Activated B cell treated with CpG ODN at 0.5 μM for 24 hours (primary cell): ENCODE measurements around the gene SLC35D3. TPM values are rescaled to one million over a fixed set of nuclear protein-coding genes. Genes with fewer than 3 reads are reported as not detected.
"Not testable (repeated sequence)": the region's sequence is repeated elsewhere in the genome, so short reads cannot be mapped to it uniquely, and the experiment has no call there.

Experiments
- ATAC-seq: fragments of 200-7000 bp; cut with Tn5 transposase; one replicate; pipeline ENCODE4 v1.10.0; 2021; ENCODE audit warnings: low read depth, mild to moderate bottlenecking, moderate library complexity
- CTCF ChIA-PET: fragments of 350-600 bp; sonication (Branson Sonifier 250); formaldehyde crosslinking; loops from one replicate; lab custom pipeline; 2021; ENCODE audit warnings: antibody characterized with exemption; lab: Charles Lee
- POLR2A ChIA-PET: fragments of 350-600 bp; sonication (Branson Sonifier 250); formaldehyde crosslinking; loops from one replicate; lab custom pipeline; 2021; ENCODE audit warnings: antibody characterized with exemption; lab: Charles Lee
- DNase-seq: peaks from one replicate; pipeline ENCODE4 v3.0.0; 2022
- H3K27ac Mint-ChIP-seq: one replicate; pipeline ENCODE4 v1.8.0; 2020; ENCODE audit warnings: mixed read lengths
- H3K27me3 Mint-ChIP-seq: one replicate; pipeline ENCODE4 v1.8.0; 2021; ENCODE audit warnings: mixed read lengths
- H3K36me3 Mint-ChIP-seq: one replicate; pipeline ENCODE4 v1.8.0; 2021; ENCODE audit warnings: low read depth, mixed read lengths
- H3K4me1 Mint-ChIP-seq: one replicate; pipeline ENCODE4 v1.8.0; 2021; ENCODE audit warnings: mixed read lengths
- H3K4me3 Mint-ChIP-seq: one replicate; pipeline ENCODE4 v1.8.0; 2020; ENCODE audit warnings: mild to moderate bottlenecking, mixed read lengths
- H3K9me3 Mint-ChIP-seq: one replicate; pipeline ENCODE4 v1.8.0; 2020; ENCODE audit warnings: mixed read lengths
- intact Hi-C: fragments of 100-400 bp; cut with micrococcal nuclease; formaldehyde crosslinking; loops from one replicate; pipeline ENCODE4 v1.15.1; 2024
- total RNA-seq: library from RNA; stranded (reverse); gene quantifications from 2 replicates; pipeline ENCODE4 v1.2.3, GENCODE V29; 2022
- TF ChIP-seq, protein P1 (sequence below): fragments of 200-600 bp; IDR thresholded peaks from one replicate; pipeline ENCODE4 v1.8.0; 2022; ENCODE audit warnings: antibody characterized with exemption, mild to moderate bottlenecking

The SLC35D3 gene, protein sequence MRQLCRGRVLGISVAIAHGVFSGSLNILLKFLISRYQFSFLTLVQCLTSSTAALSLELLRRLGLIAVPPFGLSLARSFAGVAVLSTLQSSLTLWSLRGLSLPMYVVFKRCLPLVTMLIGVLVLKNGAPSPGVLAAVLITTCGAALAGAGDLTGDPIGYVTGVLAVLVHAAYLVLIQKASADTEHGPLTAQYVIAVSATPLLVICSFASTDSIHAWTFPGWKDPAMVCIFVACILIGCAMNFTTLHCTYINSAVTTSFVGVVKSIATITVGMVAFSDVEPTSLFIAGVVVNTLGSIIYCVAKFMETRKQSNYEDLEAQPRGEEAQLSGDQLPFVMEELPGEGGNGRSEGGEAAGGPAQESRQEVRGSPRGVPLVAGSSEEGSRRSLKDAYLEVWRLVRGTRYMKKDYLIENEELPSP
- total RNA-seq, result not detected in 2 replicates

DNA sequence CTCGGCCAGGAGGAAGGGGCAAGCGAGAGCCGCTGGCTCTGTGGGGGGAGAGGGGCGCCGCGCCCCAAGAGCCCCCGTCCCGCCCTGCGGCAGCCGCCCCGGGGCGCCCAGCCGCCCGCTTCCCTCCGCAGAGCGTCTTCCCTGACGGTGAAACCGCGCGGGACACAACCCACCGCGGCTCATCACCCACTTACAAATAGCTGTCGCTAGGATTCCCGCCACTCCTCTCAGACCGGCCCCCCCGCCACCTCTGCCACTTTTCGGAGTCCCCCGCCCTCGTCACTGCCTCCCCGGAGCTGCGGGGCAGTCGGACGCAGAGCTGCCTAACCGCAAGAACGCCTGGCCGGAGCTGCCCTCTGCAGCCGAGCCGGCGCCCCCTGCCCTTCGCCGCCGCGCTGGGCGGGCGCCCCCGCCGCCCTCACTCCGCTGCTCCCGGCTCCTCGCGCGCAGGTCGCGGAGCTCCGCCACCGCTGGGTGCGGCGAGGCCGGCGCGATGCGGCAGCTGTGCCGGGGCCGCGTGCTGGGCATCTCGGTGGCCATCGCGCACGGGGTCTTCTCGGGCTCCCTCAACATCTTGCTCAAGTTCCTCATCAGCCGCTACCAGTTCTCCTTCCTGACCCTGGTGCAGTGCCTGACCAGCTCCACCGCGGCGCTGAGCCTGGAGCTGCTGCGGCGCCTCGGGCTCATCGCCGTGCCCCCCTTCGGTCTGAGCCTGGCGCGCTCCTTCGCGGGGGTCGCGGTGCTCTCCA, at the start of gene SLC35D3:
Gene SLC35D3, plus strand, starts transcription at position 366 of the 749 bp plus-strand sequence. Its CDS starts 128 bp downstream, at position 494.
- peaks cover 45% of the 10 kb centered on the region for H3K27me3 Mint-ChIP-seq
- peak; percentile 36 for DNase-seq

DNA sequence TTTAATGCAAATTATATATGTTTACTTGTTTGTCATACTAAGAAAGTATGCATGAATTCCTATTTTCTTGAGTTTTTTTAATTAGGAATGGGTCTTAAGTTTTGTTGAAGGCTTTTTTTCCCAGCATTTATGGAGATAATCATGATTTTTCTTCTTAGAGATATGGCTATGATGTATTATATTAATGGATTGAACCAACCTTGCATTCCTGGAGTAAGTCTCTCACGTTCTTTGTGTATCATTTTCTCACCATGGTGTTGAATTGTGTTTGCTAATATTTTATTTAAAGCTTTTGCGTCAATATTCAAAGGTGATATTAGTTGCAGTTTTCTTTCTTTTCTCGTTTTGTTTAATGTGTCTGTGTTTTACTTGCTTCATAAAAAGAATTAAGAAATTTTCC, 48.4 kb upstream of the SLC35D3 start:
- H3K27ac Mint-ChIP-seq, result no peak overlapping the region
- H3K4me1 Mint-ChIP-seq, result no peaks in the 10 kb centered on the region

More for the DNA sequence above, at the start of gene SLC35D3:
- Mint-ChIP-seq H3K4me1 (peaks cover 29% of the 10 kb centered on the region), H3K36me3 (no peaks in the 10 kb centered on the region), H3K4me3 (peak within 1 kb of the TSS; percentile 83), H3K27ac (no peak within 1 kb of the TSS), H3K9me3 (no peaks in the 10 kb centered on the region)
- ChIA-PET POLR2A (interaction anchor here (0.6 kb wide), 1 partner anchor 192 kb away, joined by 5 read pairs; no protein-coding TSS in a partner anchor), CTCF (interaction anchor here (1.3 to 1.7 kb wide), 2 partner anchors 130 to 278 kb away, joined by 5 read pairs; partner anchors contain the start of gene MAP3K5)
- intact Hi-C loops, result loop anchor here (2.0 to 10.0 kb wide), 4 partner anchors 99 to 1417 kb away; partner anchors contain the start of genes OLIG3 and PEX7
- peak; percentile 52 for ATAC-seq
- TF ChIP-seq, protein P1, sequence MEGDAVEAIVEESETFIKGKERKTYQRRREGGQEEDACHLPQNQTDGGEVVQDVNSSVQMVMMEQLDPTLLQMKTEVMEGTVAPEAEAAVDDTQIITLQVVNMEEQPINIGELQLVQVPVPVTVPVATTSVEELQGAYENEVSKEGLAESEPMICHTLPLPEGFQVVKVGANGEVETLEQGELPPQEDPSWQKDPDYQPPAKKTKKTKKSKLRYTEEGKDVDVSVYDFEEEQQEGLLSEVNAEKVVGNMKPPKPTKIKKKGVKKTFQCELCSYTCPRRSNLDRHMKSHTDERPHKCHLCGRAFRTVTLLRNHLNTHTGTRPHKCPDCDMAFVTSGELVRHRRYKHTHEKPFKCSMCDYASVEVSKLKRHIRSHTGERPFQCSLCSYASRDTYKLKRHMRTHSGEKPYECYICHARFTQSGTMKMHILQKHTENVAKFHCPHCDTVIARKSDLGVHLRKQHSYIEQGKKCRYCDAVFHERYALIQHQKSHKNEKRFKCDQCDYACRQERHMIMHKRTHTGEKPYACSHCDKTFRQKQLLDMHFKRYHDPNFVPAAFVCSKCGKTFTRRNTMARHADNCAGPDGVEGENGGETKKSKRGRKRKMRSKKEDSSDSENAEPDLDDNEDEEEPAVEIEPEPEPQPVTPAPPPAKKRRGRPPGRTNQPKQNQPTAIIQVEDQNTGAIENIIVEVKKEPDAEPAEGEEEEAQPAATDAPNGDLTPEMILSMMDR, result no peak

DNA sequence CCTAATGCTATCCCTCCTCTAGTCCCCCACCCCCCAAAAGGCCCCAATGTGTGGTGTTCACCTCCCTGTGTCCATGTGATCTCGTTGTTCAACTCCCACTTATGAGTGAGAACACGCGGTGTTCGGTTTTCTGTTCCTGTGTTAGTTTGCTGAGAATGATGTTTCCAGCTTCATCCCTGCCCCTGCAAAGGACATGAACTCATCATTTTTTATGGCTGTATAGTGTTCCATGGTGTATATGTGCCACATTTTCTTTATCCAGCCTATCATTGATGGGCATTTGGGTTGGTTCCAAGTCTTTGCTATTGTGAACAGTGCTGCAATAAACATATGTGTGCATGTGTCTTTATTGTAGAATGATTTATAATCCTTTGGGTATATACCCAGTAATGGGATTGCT, 45.6 kb upstream of the SLC35D3 start:
- CTCF ChIA-PET, DNase-seq, intact Hi-C loops, H3K27ac Mint-ChIP-seq, H3K27me3 Mint-ChIP-seq, ATAC-seq, H3K4me1 Mint-ChIP-seq, H3K4me3 Mint-ChIP-seq, POLR2A ChIA-PET: not testable (repeated sequence)
- H3K36me3 Mint-ChIP-seq, result peaks cover 52% of the 10 kb centered on the region
- H3K9me3 Mint-ChIP-seq, result peaks cover 13% of the 10 kb centered on the region

More for the DNA sequence above, 48.4 kb upstream of the SLC35D3 start:
- ChIA-PET POLR2A (no interaction called here), CTCF (no interaction called here)
- DNase-seq, result no peak
- no peak for ATAC-seq
- Mint-ChIP-seq H3K9me3 (peaks cover 13% of the 10 kb centered on the region), H3K36me3 (peaks cover 55% of the 10 kb centered on the region), H3K4me3 (no peak overlapping the region), H3K27me3 (no peaks in the 10 kb centered on the region)
- TF ChIP-seq, protein P1, result no peak
- intact Hi-C loops, result no loop called here

DNA sequence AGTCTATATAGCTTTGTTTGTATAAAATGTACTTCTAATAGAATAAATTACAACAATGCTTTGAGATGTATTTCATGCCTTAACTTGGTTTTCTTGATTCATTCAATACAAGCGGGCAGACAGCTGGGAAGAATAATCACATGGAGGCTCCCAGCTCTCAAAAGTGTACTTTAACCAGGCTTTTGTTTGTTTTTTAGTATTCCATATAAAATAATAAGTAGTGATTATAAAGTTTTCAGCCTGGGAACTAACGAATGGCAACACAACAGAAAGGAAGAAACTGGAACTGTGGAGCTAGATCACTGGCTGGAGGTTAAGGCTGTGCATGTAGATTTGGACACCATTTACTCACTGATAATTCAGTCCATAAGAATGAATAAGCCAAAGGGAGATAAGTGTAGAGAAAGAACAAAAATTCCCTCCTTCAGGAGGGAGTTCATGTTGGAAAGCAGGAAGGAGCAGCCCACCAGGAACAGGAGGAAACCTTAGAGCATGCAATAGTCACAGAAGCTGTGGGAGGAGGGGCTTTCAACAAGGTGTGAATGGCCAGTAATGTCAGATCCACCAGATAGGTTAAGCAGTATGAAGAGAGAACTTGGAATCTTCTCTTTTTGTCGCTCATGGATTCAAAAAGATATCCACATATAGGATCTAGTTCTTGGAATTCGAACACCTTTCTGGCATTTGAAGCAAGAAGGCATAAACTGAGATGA, 41.2 kb upstream of the SLC35D3 start:
- no peak overlapping the region for H3K27ac Mint-ChIP-seq
- H3K36me3 Mint-ChIP-seq, result peaks cover 39% of the 10 kb centered on the region
- intact Hi-C loops, result no loop called here
- H3K9me3 Mint-ChIP-seq, result peaks cover 4% of the 10 kb centered on the region
- no peaks in the 10 kb centered on the region for H3K27me3 Mint-ChIP-seq
- no peak for ATAC-seq
- ChIA-PET CTCF (no interaction called here), POLR2A (no interaction called here)
- no peak overlapping the region for H3K4me3 Mint-ChIP-seq
- TF ChIP-seq, protein P1, result no peak
- no peak for DNase-seq
- no peaks in the 10 kb centered on the region for H3K4me1 Mint-ChIP-seq

DNA sequence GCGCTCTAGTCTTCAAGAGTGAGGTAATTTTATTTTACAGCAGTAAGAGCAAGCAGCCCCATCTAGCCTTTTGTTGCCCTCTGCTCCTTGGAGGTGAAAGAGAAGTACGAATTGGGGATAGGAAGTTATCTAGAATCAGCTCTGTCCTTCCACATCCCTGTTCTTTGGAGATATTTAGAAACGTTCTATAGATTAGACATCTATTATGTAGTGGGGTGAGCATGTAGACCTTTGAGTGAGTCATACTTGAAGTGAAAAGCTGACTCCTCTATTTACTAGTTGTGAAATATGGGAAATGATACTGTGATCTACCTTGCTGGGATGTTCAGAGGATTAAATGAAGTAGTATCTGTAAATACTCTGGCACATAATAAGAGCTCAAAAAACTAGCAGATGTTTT, 36.0 kb upstream of the SLC35D3 start:
- Mint-ChIP-seq H3K27me3 (no peaks in the 10 kb centered on the region), H3K4me1 (peaks cover 17% of the 10 kb centered on the region), H3K36me3 (peaks cover 25% of the 10 kb centered on the region), H3K9me3 (no peaks in the 10 kb centered on the region), H3K27ac (no peak overlapping the region), H3K4me3 (no peak overlapping the region)
- TF ChIP-seq, protein P1, result no peak
- DNase-seq (no peak), ATAC-seq (no peak)
- intact Hi-C loops, result no loop called here
- ChIA-PET CTCF (no interaction called here), POLR2A (no interaction called here)
